Loucy (cell line): ENCODE measurements around the gene FIS1.

Source experiments
- H2AFZ ChIP-seq: fragments of 200-600 bp; sonication (generic); 2 replicates; pipeline ENCODE4 v1.6.0; 2016; ENCODE audit warnings: antibody characterized with exemption, mild to moderate bottlenecking, low read length, moderate library complexity
- H3F3A ChIP-seq: fragments of 200-600 bp; 2 replicates; pipeline ENCODE4 v1.6.0; 2016; ENCODE audit warnings: antibody characterized with exemption, low read depth, mild to moderate bottlenecking
- H3K27me3 ChIP-seq: fragments of 200-600 bp; sonication (generic); 2 replicates; pipeline ENCODE4 v1.6.1; 2014; ENCODE audit warnings: low read length, mild to moderate bottlenecking; ENCODE audit not compliant: insufficient read depth, poor library complexity, severe bottlenecking
- H3K36me3 ChIP-seq: fragments of 200-600 bp; sonication (generic); 2 replicates; pipeline ENCODE4 v1.6.1; 2016; ENCODE audit warnings: low read length; ENCODE audit not compliant: insufficient read depth
- H3K4me1 ChIP-seq: fragments of 200-600 bp; sonication (generic); 2 replicates; pipeline ENCODE4 v1.5.1; 2014; ENCODE audit warnings: low read length, mild to moderate bottlenecking; ENCODE audit not compliant: insufficient read depth, poor library complexity, severe bottlenecking
- H3K4me2 ChIP-seq: fragments of 200-600 bp; sonication (generic); 2 replicates; pipeline ENCODE4 v1.6.0; 2014; ENCODE audit warnings: antibody characterized with exemption, low read length, low read depth, mild to moderate bottlenecking; ENCODE audit not compliant: poor library complexity, severe bottlenecking
- H3K4me3 ChIP-seq: fragments of 200-600 bp; sonication (generic); 2 replicates; pipeline ENCODE4 v1.5.1; 2014; ENCODE audit warnings: low read length, mild to moderate bottlenecking, mixed read lengths; ENCODE audit not compliant: poor library complexity, severe bottlenecking
- H3K79me2 ChIP-seq: fragments of 200-600 bp; sonication (generic); 2 replicates; pipeline ENCODE4 v1.6.1; 2014; ENCODE audit warnings: low read length; ENCODE audit not compliant: insufficient read depth
- H3K9ac ChIP-seq: fragments of 200-600 bp; sonication (generic); 2 replicates; pipeline ENCODE4 v1.6.0; 2014; ENCODE audit warnings: mild to moderate bottlenecking, low read depth, low read length, moderate library complexity; ENCODE audit not compliant: poor library complexity, severe bottlenecking
- H3K9me2 ChIP-seq: fragments of 200-600 bp; sonication (generic); replicated peaks from 2 replicates; pipeline ENCODE4 v1.6.1; 2016; ENCODE audit warnings: low read depth, low read length, mixed read lengths
- H3K9me3 ChIP-seq: fragments of 200-600 bp; sonication (generic); 2 replicates; pipeline ENCODE4 v1.6.1; 2014; ENCODE audit warnings: mild to moderate bottlenecking, antibody characterized with exemption, low read length, low read depth; ENCODE audit not compliant: insufficient read depth
- H4K20me1 ChIP-seq: fragments of 200-600 bp; sonication (generic); 2 replicates; pipeline ENCODE4 v1.6.0; 2014; ENCODE audit warnings: antibody characterized with exemption, low read length, mild to moderate bottlenecking; ENCODE audit not compliant: insufficient read depth, poor library complexity, severe bottlenecking
- CTCF ChIP-seq: fragments of 200-600 bp; sonication (generic); conservative IDR thresholded peaks from 2 replicates; pipeline ENCODE4 v1.5.1; 2014; ENCODE audit warnings: mild to moderate bottlenecking, antibody characterized with exemption, low read length
- EZH2phosphoT487 ChIP-seq: fragments of 200-600 bp; IDR thresholded peaks from 2 replicates; pipeline ENCODE4 v1.6.1; 2018; ENCODE audit warnings: antibody characterized with exemption, mild to moderate bottlenecking, moderate library complexity, borderline replicate concordance

FIS1 gene

GRCh38 chr7:101237206-101238067, 7.4 kb downstream of the FIS1 start, which contains the start of gene CLDN15:
TSS of gene CLDN15 (minus strand) at chr7:101237802. CDS start at chr7:101237581, 221 bp downstream.
- Histone ChIP-seq H3K4me1 (no peaks in the 10 kb centered on the region), H3F3A (no peaks in the 10 kb centered on the region), H3K27me3 (no peaks in the 10 kb centered on the region), H4K20me1 (no peaks in the 10 kb centered on the region), H3K9me3 (no peaks in the 10 kb centered on the region), H3K4me3 (no peak within 1 kb of the TSS), H3K4me2 (no peak within 1 kb of the TSS), H3K9ac (no peak within 1 kb of the TSS), H3K79me2 (peaks cover 7% of the 10 kb centered on the region; the same call in 1 of the 2 replicates), H2AFZ (no peak within 1 kb of the TSS), H3K36me3 (no peaks in the 10 kb centered on the region), H3K9me2 (no peaks in the 10 kb centered on the region)
- TF ChIP-seq EZH2phosphoT487 = no peak
- TF ChIP-seq CTCF = no peak

- Histone ChIP-seq H3K4me1 (no peaks in the 10 kb centered on the region), H3K9ac (no peak overlapping the region), H3K36me3 (no peaks in the 10 kb centered on the region), H2AFZ (no peak overlapping the region), H3F3A (no peaks in the 10 kb centered on the region), H3K79me2 (peaks cover 4% of the 10 kb centered on the region; the same call in 1 of the 2 replicates), H3K9me2 (no peaks in the 10 kb centered on the region), H3K4me2 (no peak overlapping the region), H3K9me3 (no peaks in the 10 kb centered on the region), H3K27me3 (no peaks in the 10 kb centered on the region), H3K4me3 (no peak overlapping the region), H4K20me1 (no peaks in the 10 kb centered on the region)
- no peak for TF ChIP-seq CTCF
- no peak for TF ChIP-seq EZH2phosphoT487
Measured at GRCh38 chr7:101236292-101236835, 8.5 kb downstream of the FIS1 start.

GRCh38 chr7:101235522-101235921, 9.4 kb downstream of the FIS1 start:
- no peaks in the 10 kb centered on the region for H3K36me3 ChIP-seq
- H4K20me1 ChIP-seq = no peaks in the 10 kb centered on the region
- H3K27me3 ChIP-seq = no peaks in the 10 kb centered on the region
- no peaks in the 10 kb centered on the region for H3K9me3 ChIP-seq
- H3K4me1 ChIP-seq = no peaks in the 10 kb centered on the region
- H3F3A ChIP-seq = no peaks in the 10 kb centered on the region
- H3K9me2 ChIP-seq = no peaks in the 10 kb centered on the region
- H2AFZ ChIP-seq = no peak overlapping the region
- H3K79me2 ChIP-seq = no peaks in the 10 kb centered on the region
- TF ChIP-seq CTCF (no peak), EZH2phosphoT487 (no peak)
- H3K4me2 ChIP-seq = no peak overlapping the region
- no peak overlapping the region for H3K9ac ChIP-seq
- H3K4me3 ChIP-seq = no peak overlapping the region
